ENCODE measurements around the gene PLCL2.

- TF ChIP-seq POLR2AphosphoS5 (IDR thresholded peaks at IDR 0.05; ENCODE audit: borderline replicate concordance, low read depth, low read length) (no peak), FOXP2 (optimal IDR thresholded peaks at IDR 0.05; ENCODE audit: control extremely low read depth, extremely low read length, insufficient read depth) (no peak), EZH2 (IDR thresholded peaks at IDR 0.05) (no peak)
Measured at GRCh38 chr3:16849795-16850194, 35.0 kb upstream of the PLCL2 start.

Measured in SK-N-MC (cell line).